Ishikawa (cell line): Measurements from ENCODE around the gene GTF2H4.

Experiments
- EP300 ChIP-seq: IDR thresholded peaks from 2 replicates; pipeline ENCODE4 v1.6.1; 2012; ENCODE audit warnings: borderline replicate concordance
- FOXM1 ChIP-seq: IDR thresholded peaks from 2 replicates; pipeline ENCODE4 v1.6.1; 2012; ENCODE audit warnings: low read depth, borderline replicate concordance
- NFIC ChIP-seq: IDR thresholded peaks from 2 replicates; pipeline ENCODE4 v1.6.1; 2012
- RAD21 ChIP-seq: IDR thresholded peaks from 2 replicates; pipeline ENCODE4 v1.6.1; 2012; ENCODE audit warnings: low read depth
- TF ChIP-seq, protein P1 (sequence below): IDR thresholded peaks from 2 replicates; pipeline ENCODE4 v1.6.1; 2012
- TF ChIP-seq, protein P2 (sequence below): IDR thresholded peaks from 2 replicates; pipeline ENCODE4 v1.6.1; 2012

DNA sequence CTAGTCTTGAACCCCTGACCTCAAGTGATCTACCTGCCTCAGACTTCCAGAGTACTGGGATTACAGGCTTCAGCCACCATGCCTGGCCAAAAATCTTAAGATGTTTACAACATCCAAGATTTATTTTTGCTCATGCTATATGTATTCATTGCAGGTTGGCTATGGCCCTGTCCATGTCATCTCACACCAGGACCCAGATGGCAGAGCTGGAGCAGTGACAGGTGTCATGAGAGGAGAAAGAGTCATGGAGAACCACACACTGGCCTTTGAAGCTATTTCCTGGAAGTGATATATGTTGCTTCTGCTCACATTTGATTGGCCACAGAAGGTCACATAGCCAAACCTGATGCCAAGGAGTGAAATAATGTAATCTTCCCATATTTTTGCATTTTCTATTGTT lies 37.5 kb upstream of the GTF2H4 start:
- TF ChIP-seq NFIC: no peak
- no peak for TF ChIP-seq EP300
- TF ChIP-seq, protein P1, sequence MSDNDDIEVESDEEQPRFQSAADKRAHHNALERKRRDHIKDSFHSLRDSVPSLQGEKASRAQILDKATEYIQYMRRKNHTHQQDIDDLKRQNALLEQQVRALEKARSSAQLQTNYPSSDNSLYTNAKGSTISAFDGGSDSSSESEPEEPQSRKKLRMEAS: no peak
- no peak for TF ChIP-seq RAD21
- no peak for TF ChIP-seq FOXM1
- TF ChIP-seq, protein P2, sequence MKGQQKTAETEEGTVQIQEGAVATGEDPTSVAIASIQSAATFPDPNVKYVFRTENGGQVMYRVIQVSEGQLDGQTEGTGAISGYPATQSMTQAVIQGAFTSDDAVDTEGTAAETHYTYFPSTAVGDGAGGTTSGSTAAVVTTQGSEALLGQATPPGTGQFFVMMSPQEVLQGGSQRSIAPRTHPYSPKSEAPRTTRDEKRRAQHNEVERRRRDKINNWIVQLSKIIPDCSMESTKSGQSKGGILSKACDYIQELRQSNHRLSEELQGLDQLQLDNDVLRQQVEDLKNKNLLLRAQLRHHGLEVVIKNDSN: no peak
